HG02642 (cell line): ENCODE results near the gene TFPI.
"Not testable (repeated sequence)": the region's sequence is repeated elsewhere in the genome, so short reads cannot be mapped to it uniquely, and the experiment has no call there.

Experiments used
- ATAC-seq: cut with Tn5 transposase; IDR thresholded peaks from one replicate; pipeline ENCODE4 v1.9.1; 2021; ENCODE audit warnings: mild to moderate bottlenecking; ENCODE audit not compliant: unreplicated experiment, poor library complexity

The TFPI gene

DNA sequence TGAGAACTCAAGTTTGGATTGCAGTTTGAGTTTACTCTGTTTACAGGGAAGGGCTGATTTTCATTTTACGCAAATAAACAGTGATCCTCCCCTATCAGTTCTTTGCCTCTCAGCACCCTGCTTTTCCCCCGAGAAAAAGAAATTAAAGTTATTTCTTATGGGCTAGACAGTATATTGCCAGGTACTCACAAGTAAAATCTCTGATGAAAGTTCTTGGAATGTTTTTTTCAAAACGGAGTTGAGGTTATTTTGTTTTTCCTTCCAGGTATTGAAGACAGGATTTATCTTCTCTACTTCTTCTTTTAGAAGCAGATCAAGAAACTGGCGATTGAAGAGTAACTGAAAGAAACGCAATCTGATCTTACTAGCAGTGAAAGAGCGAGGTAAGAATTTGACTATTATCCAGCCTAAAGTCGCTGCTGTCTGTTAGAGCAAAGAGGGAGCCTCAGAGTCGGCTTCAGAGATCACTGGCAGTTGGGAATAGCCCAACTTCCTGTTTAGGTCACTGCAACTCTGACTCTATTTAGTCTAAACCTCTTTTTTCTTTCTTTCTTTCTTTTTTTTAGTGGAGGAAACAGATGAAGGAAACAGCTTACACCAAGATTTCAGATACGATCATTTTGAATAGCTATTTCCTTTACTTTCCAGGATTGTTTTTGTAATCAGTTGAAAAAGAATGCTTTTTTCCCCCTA, at the start of gene TFPI:
Gene TFPI (minus strand): TSS at position 425 of the 693 bp plus-strand sequence. CDS start 50,667 bp downstream, outside the sequence.
- ATAC-seq, result no peak

DNA sequence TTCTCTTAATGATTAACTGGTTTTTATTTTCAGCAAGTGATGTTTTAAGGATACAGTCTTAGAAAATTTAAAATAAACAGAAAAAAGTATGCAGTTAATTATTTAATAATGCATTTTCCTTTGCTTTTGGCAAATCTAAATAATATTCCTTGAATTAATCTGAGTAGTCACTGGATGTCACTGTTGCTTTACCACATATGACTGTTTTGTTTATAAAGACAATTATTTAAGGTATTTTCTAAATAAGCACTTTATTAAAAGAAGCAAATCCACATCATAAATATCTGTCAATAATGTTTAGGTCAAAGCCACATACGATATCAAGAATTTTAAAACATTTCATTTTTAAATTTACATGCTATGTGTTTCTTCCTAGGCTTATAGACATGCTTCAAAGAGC, 40.6 kb upstream of the TFPI start:
- ATAC-seq, result no peak

DNA sequence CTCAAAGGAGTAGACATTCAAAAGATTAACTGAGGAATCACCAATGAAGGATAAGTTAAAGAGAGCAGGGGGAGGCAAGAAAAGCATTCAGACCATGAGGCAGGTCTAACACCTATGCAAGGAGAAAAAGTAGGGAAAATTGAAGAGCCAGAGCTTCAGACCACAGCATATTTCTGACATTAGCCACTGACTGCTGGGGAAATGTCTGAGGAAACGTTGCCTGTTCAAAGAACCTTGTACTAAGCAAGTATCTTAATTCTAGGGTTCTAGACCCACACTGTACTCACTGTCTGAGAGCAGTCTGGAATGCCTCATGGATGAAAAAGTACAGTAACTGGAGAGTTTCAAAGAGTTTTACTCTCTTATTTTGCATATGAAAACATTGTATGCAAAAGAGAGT, 39.5 kb upstream of the TFPI start:
- no peak for ATAC-seq

DNA sequence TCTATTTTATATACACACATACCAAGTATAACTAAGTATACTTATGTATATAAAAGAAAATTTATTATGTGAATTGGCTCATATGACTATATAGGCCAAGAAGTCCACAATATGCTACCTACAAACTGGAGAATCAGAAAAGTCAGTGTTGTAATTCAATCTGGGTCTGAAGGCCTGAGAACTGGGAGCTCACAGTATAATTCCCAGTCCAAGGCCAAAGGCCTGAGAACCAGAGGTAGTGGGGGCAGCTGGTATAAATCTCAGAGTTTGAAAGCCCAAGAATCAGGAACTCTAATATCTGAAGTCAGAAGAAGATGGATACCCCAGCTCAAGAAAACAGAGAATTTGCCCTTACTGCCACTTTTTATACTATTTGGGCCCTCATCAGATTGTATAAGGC, 38.9 kb upstream of the TFPI start:
- ATAC-seq, result no peak

DNA sequence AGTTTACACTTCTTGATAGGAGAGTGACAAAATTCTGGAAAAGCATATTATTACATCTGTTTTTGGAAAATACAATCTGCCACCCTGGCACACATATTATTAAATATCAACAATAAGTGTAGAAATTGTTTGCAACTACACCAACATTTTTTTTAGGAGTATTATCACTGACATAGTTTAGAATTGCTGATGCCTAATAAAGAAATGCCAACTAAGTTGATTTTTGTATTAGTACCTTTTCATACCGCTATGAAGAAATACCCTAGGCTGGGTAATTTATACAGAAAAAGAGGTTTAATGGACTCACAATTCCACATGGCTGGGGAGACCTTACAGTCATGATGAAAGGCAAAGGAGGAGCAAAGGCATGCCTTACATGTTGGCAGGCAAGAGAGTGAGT, 35.9 kb upstream of the TFPI start:
- ATAC-seq, result no peak

DNA sequence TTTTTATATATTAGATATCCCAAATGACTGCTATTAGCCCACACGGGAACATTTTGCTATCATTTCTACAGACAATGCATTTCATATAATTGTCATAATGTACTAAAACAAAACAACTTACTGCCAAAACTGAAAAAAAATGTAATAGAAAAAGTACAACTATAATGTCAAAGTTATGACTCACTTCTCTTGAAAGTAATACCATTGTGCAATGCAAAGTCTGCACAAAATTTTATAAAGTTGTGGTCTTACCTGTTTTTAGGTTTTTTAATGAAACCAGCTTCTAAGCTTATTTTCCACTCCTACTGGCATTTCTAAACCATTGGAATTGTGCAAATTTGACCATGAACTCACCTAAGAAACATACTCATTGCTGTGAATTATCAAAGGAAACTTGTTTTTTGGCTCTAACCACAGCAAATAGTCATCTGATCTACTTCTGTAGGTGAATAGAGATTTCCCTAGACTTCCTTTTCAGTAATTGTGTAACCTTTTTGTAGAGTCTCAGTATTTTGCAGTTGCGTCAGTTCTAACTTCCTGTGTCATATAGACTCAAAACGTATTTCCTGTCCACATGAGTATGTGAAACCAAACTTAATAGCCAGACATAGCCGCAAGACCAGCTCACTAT, 31.9 kb upstream of the TFPI start:
- no peak for ATAC-seq

DNA sequence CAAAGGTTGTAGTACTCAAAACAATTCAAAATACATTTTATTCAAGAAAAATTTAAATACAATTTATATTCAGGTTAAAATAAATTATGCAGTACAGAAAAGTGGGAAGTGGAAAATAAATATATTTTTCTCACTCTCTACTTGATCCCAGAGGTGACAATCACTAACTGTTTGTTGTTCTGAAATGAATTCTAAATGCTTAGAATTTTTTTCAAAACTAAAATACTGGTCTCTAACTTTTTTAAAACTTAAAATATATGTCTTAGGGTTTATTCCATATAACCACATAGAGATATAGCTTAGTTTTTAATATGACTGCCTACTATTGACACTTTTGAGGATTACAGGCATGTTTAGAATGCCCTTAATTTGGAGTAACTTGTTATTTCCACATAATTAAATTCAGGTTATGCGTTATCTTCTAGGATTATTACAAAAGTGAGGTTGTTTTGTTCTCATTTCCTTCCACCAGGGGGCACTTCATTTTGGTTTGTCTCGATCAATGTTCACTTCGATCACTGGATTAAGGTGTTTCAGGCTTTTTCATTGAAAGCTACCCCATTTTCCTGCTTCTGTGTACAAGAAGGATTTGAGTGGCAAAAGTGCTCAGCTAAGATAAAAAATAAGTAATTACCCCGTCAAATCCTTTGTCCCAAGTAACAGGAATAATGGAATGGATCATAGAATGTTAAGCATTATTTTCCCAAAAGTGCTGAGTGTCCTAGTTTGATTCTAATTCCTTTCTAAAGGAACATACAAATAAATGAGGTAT, 27.1 kb upstream of the TFPI start:
- peak; percentile 62 for ATAC-seq

DNA sequence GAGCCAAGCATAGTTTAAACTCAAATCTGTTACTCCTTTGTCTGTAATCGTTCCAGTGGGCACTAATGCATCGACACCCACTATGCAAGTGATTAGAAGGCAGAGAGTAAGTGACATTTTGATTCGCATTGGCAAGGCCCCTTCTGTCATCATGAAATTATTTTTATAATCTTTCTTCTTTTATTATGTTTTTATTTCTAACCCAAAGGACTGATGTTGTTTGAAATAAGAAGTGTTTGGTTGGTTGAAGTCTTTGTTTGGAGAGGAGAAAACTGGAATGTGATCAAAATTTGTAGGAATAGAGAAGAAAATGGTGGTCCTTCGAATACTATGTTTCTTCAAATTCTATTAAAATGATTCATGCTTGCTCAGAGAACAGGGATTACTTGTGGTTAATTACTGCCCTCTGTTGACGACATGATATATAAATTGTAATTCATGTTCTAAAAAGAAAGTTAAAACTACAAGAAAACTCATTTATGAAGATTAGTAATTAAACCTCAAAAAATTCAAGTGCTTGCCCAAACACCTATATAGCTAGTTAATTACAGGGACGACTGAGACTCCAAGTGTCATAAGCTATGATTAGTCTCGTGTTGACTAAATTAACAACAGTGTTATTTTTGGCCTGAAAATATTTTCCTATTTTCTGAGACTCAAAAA, 26.4 kb upstream of the TFPI start:
- no peak for ATAC-seq

DNA sequence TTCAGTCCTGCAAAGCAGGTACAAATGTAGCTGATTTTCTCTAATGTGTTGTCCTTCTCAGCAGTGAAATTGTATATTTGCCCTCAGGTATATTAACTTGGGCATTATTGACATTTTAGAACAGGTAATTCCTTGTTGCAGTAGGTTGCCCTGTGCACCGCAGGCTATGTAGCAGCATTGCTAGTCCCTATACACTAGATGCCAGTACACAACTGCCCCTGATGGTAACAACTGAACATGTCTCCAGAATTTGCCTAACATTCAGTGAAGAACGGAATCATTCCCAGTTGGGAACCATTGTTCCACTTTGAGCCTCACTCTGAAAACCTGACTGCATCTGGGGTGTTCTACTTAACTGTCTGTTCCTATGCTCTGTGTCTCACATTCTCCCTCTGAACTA, 23.1 kb upstream of the TFPI start:
- ATAC-seq, result no peak

DNA sequence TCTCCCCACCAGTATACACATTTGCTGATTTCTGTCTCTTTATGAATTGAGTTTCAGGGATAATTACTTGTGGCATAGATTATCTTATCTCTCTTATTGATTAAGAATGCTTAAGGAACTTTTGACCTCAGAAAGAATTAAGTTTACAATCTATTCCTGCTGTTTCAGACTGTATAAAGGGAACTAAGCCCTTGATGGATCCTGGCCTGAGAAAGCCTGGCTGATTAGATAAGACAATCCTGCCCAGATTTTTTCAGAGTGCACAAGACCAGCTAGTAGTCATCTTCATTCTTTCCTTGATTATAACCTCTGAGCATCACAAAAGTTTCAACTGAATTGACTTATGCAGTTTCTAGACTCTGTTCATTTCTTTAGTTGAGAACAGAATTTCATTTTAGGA, 22.7 kb upstream of the TFPI start:
- no peak for ATAC-seq

DNA sequence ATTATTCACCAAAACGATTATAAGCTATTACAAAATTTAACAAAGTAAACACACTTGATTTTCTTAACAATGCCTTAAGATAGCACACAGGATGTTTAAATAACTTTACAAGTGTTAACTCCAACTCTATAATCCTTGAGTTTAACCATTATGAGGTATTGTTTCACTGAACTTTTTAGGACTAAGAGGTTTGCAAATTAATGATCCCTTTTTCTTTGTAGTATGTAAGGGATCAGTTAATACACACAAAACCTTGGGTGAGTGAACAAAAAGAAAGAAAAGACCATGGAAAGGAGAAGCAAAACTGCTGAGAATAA, 21.5 kb upstream of the TFPI start:
- no peak for ATAC-seq

DNA sequence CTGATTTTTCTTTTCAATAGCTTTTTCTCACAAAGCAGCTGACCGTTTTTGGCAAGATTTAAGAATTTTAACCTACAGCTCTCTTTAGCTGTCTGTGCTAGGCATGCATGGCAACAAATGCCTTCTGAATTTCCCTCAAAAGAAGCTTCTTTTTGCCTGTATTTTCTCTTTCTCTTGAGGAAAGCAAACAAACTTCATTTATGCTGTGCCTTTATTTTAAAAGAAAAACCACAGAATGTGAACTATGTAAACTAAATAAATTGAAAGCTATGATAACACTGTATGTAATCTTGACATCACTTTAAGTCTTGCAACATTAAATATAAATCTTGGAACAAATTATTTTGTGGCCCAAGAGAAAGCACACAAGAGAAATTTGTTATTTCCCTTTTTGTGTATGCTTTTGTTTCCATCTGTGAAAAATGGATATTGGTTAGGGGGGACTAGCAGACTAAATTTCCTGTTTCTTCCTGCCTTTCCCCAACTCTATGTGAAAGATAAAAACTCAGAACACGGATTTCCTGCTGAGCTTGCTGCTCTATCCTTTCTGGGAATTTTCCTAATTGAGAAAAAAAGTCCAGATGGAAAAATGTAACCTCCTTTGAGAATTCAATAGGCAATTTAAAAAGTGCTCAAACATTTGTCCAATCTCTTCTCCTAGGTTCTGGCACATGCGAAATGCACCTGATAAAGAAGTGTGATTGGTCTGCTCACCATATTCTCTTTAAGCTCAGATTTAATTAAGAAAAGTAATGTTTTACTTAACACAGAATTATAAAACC, 20.9 kb upstream of the TFPI start:
- ATAC-seq, result no peak

DNA sequence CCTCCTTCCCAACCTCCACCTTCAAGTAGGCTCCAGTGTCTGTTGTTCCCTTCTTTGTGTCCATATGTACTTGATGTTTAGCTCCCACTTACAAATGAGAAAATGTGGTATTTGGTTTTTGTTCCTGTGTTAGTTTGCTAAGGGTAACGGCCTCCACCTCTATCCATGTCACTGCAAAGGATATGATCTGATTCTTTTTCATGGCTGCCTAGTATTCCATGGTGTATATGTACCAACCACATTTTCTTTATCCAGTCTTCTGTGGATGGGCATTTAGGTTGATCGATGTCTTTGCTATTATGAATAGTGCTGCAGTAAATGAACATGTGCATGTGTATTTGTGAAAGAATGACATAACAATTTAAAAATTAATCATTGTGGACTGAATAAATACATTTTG, 19.5 kb upstream of the TFPI start:
- ATAC-seq, result no peak

DNA sequence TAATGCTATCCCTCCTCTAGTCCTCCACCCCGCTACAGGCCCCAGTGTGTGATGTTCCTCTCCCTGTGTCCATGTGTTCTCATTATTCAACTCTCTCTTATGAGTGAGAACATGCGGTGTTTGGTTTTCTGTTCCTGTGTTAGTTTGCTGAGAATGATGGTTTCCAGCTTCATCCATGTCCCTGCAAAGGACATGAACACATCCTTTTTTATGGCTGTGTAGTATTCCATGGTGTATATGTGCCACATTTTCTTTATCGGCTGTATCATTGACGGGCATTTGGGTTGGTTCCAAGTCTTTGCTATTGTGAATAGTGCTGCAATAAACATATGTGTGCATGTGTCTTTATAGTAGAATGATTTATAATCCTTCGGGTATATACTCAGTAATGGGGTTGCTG, 17.8 kb upstream of the TFPI start:
- not testable (repeated sequence) for ATAC-seq

DNA sequence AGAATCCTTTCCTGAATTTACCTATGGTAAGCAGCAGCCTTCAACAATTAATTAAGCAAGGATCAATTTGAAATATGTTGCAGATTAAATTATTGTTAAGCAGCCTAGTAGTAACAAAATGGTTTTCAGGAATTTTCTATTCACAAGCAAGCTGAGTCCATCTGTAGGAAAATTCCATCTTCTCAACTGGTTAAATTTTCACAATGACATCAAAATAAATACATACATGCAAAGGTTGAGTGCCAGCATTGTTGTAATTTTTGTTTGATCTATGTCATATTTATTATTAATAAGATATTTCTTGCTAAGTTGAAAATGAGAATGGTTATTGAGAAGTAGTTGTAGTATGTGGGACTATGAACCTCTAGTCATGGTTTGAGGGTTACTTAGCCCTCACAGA, 15.3 kb upstream of the TFPI start:
- ATAC-seq, result no peak

DNA sequence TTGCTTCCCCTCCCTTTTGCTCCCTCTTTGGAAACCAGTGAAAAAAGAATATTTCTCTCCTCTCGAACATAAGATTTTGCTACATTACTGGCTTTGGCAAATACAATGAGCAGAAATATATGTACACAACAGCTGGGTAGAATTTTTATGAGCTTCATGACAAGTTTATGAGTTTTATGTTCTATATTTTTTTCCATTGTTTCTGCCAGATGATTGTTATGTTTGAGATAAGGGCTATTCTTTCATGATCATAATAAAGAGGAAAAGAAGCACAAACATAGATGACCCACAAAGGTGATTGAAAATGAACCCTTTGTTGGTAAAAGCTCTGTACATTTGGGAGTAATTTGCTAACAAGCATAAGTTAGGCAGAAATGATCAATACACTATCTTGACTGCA, 14.8 kb upstream of the TFPI start:
- ATAC-seq, result no peak

DNA sequence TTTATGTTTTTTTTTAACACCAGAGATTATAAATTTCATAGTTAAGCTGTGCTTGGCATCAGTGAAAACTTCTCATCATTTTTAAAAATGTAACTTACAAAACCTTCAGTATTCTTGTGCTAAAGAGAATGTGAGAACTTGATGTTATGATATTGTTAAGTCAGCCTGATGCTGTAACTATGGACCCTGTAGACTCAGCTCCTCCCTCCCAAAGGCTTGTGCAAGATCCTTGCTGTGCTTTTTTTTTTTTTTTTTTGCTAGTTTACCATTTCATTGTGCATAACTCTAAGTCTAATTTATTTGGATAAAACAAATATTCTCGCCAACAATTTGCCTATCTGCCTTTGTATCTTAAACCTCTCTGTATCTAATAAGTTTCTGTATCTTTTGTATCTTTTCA, 12.9 kb upstream of the TFPI start:
- no peak for ATAC-seq

DNA sequence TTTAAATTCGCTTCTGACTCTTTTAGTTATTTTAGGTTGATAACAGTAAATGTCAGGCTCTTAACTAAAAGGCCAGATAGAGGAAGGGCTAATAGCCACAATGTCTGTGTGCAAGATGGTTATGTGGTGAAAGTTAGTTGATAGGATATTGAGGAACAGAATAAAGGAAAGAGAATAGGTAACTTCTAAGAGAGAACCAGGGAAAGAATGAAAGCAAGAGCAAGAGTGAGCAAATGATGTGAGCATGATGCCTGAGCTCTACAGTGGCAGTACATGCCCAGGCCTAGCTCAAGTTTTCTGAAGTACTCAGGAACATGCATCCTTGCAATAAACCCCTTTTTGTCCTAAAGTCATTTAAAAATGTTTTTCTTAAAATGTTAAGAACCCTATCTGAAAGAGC, 12.5 kb upstream of the TFPI start:
- no peak for ATAC-seq

DNA sequence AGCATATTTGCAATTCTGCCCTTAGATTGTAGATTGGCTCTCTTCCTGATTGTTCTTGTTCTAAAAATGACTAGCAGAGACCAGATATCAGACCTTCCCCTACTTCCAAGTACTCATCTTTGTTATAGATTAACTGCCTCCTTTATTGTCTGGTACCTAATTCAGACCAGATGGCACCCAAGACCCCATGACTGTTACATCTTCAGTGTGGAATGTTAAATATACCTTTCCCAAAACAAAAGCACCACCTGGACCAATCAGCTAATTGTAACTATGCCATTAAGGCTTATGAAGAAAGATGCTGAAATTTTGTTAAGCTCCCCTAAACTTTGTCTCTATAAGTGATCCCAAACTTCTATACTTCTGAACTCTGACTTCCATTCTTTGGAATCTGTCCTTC, 12.0 kb upstream of the TFPI start:
- no peak for ATAC-seq

DNA sequence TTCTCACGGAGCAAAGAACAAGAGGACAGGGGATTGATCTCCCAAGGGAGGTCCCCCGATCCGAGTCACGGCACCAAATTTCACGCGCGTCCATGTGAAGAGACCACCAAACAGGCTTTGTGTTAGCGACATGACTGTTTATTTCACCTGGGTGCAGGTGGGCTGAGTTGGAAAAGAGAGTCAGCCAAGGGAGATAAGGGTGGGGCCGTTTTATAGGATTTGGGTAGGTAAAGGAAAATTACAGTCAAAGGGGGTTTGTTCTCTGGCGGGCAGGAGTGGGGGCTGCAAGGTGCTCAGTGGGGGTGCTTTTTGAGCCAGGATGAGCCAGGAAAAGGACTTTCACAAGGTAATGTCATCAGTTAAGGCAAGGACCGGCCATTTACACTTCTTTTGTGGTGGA, 11.4 kb upstream of the TFPI start:
- not testable (repeated sequence) for ATAC-seq
